HEK293 (cell line): ENCODE measurements around the gene KLB.

Source experiments
- CTCF ChIA-PET: fragments of 350-600 bp; formaldehyde crosslinking; extraction: SDS; loops from one replicate; lab custom pipeline; 2021; ENCODE audit warnings: antibody characterized with exemption; lab: Yijun Ruan, JAX
- POLR2A ChIA-PET: fragments of 300-600 bp; formaldehyde crosslinking; extraction: SDS; loops from one replicate; lab custom pipeline; 2020; ENCODE audit warnings: antibody characterized with exemption, inconsistent platforms; lab: Yijun Ruan, JAX
- H3K27ac ChIP-seq: fragments of 200-500 bp; sonication (Bioruptor generic); 2 replicates; pipeline ENCODE4 v1.5.1; 2014; ENCODE audit warnings: low read depth, low read length, control low read depth, inconsistent platforms; ENCODE audit errors: extremely low read depth
- H3K36me3 ChIP-seq, 2 experiments: fragments of 200-500 bp in 1 of 2; sonication (Bioruptor generic) in 1 of 2; 1 replicate in 1 of 2; 2 replicates in 1 of 2; pipeline ENCODE4 v1.5.1; 2014 to 2017; ENCODE audit warnings: inconsistent platforms in 2 of 2, low read length in 2 of 2; ENCODE audit not compliant: control insufficient read depth in 2 of 2, insufficient read depth in 1 of 2
- H3K4me1 ChIP-seq: fragments of 200-500 bp; sonication (Bioruptor generic); 2 replicates; pipeline ENCODE4 v1.5.1; 2014; ENCODE audit warnings: mild to moderate bottlenecking, low read length, inconsistent platforms; ENCODE audit not compliant: control insufficient read depth, insufficient read depth
- H3K4me3 ChIP-seq: 2 replicates; pipeline ENCODE4 v1.5.1; 2011; ENCODE audit warnings: low read depth, mild to moderate bottlenecking, control low read depth, low read length, moderate library complexity
- H3K9me3 ChIP-seq: fragments of 200-500 bp; sonication (Bioruptor generic); 2 replicates; pipeline ENCODE4 v1.5.1; 2014; ENCODE audit warnings: low read depth, low read length, inconsistent platforms; ENCODE audit not compliant: control insufficient read depth, insufficient read depth
- BCL11A ChIP-seq: fragments of 450-650 bp; formaldehyde crosslinking; IDR thresholded peaks from 2 replicates; pipeline ENCODE4 v1.5.1; 2016; ENCODE audit warnings: low read depth, missing biosample characterization, missing genetic modification characterization
- GFI1B ChIP-seq: fragments of 450-650 bp; formaldehyde crosslinking; IDR thresholded peaks from 2 replicates; pipeline ENCODE4 v1.5.1; 2016; ENCODE audit warnings: missing biosample characterization, missing genetic modification characterization
- KLF16 ChIP-seq: fragments of 450-650 bp; formaldehyde crosslinking; IDR thresholded peaks from 2 replicates; pipeline ENCODE4 v1.5.1; 2017; ENCODE audit warnings: missing biosample characterization, missing genetic modification characterization
- MEIS1 ChIP-seq: sonication (generic); formaldehyde crosslinking; IDR thresholded peaks from 2 replicates; pipeline ENCODE4 v1.8.1; 2022; ENCODE audit warnings: missing genetic modification reagents, mild to moderate bottlenecking, borderline replicate concordance
- REPIN1 ChIP-seq: fragments of 450-650 bp; formaldehyde crosslinking; IDR thresholded peaks from 2 replicates; pipeline ENCODE4 v1.5.1; 2017; ENCODE audit warnings: missing biosample characterization, missing genetic modification characterization, low read depth
- SCRT2 ChIP-seq: fragments of 450-650 bp; formaldehyde crosslinking; IDR thresholded peaks from 2 replicates; pipeline ENCODE4 v1.5.1; 2016; ENCODE audit warnings: missing biosample characterization, missing genetic modification characterization
- SP7 ChIP-seq: fragments of 450-650 bp; formaldehyde crosslinking; IDR thresholded peaks from 2 replicates; pipeline ENCODE4 v1.5.1; 2016; ENCODE audit warnings: missing biosample characterization, missing genetic modification characterization
- ZBTB20 ChIP-seq: fragments of 450-650 bp; formaldehyde crosslinking; IDR thresholded peaks from 2 replicates; pipeline ENCODE4 v1.5.1; 2016; ENCODE audit warnings: missing biosample characterization, missing genetic modification characterization
- ZBTB6 ChIP-seq: fragments of 450-650 bp; formaldehyde crosslinking; IDR thresholded peaks from 2 replicates; pipeline ENCODE4 v1.5.1; 2017; ENCODE audit warnings: missing biosample characterization, missing genetic modification characterization
- ZFHX2 ChIP-seq: fragments of 450-650 bp; formaldehyde crosslinking; conservative IDR thresholded peaks from 2 replicates; pipeline ENCODE4 v1.5.1; 2016; ENCODE audit warnings: missing biosample characterization, missing genetic modification characterization
- ZFP41 ChIP-seq: fragments of 450-650 bp; formaldehyde crosslinking; IDR thresholded peaks from 2 replicates; pipeline ENCODE4 v1.5.1; 2016; ENCODE audit warnings: missing biosample characterization, missing genetic modification characterization, borderline replicate concordance
- ZNF121 ChIP-seq: fragments of 450-650 bp; formaldehyde crosslinking; IDR thresholded peaks from 2 replicates; pipeline ENCODE4 v1.5.1; 2016; ENCODE audit warnings: missing biosample characterization, missing genetic modification characterization
- ZNF18 ChIP-seq: fragments of 450-650 bp; formaldehyde crosslinking; IDR thresholded peaks from 2 replicates; pipeline ENCODE4 v1.5.1; 2016; ENCODE audit warnings: missing biosample characterization, missing genetic modification characterization
- ZNF23 ChIP-seq: fragments of 450-650 bp; formaldehyde crosslinking; IDR thresholded peaks from 2 replicates; pipeline ENCODE4 v1.5.1; 2016; ENCODE audit warnings: missing biosample characterization, missing genetic modification characterization, borderline replicate concordance
- ZNF394 ChIP-seq: fragments of 450-650 bp; formaldehyde crosslinking; IDR thresholded peaks from 2 replicates; pipeline ENCODE4 v1.5.1; 2016; ENCODE audit warnings: missing biosample characterization, missing genetic modification characterization, mild to moderate bottlenecking, moderate library complexity, borderline replicate concordance
- ZNF48 ChIP-seq: fragments of 450-650 bp; formaldehyde crosslinking; IDR thresholded peaks from 2 replicates; pipeline ENCODE4 v1.5.1; 2016; ENCODE audit warnings: missing biosample characterization, missing genetic modification characterization
- ZNF514 ChIP-seq: fragments of 450-650 bp; formaldehyde crosslinking; IDR thresholded peaks from 2 replicates; pipeline ENCODE4 v1.5.1; 2016; ENCODE audit warnings: missing biosample characterization, missing genetic modification characterization
- ZNF624 ChIP-seq: fragments of 450-650 bp; formaldehyde crosslinking; IDR thresholded peaks from 2 replicates; pipeline ENCODE4 v1.5.1; 2017; ENCODE audit warnings: missing biosample characterization, missing genetic modification characterization
- ZNF654 ChIP-seq: fragments of 450-650 bp; formaldehyde crosslinking; IDR thresholded peaks from 2 replicates; pipeline ENCODE4 v1.5.1; 2016; ENCODE audit warnings: low read depth, missing biosample characterization, missing genetic modification characterization
- ZNF660 ChIP-seq: fragments of 450-650 bp; IDR thresholded peaks from 2 replicates; pipeline ENCODE4 v1.5.1; 2018; ENCODE audit warnings: missing biosample characterization, mild to moderate bottlenecking, missing genetic modification characterization

The KLB gene

GRCh38 chr4:39452153-39452859 is 45.6 kb downstream of the KLB start (continued):
- TF ChIP-seq ZFHX2 (tag by site-specific recombination) = no peak
- no peak for TF ChIP-seq ZBTB6
- peak; percentile 32; the same call in 1 of the 2 replicates for TF ChIP-seq SCRT2 (tag by site-specific recombination)
- TF ChIP-seq SP7 (tag by site-specific recombination) = no peak
- TF ChIP-seq GFI1B (tag by site-specific recombination) = no peak
- no peak for TF ChIP-seq REPIN1 (tag by site-specific recombination)
- TF ChIP-seq ZNF394 (tag by site-specific recombination) = peak; percentile 73; the same call in 1 of the 2 replicates
- no peak for TF ChIP-seq ZNF18 (tag by site-specific recombination)
- no peak for TF ChIP-seq BCL11A (tag by site-specific recombination)
- no peak for TF ChIP-seq ZNF624
- TF ChIP-seq ZNF654 = no peak

- Histone ChIP-seq H3K27ac (no peak overlapping the region), H3K9me3 (no peaks in the 10 kb centered on the region), H3K4me1 (no peaks in the 10 kb centered on the region), H3K36me3 (peaks cover 23 to 96% of the 10 kb centered on the region in 2 experiments; a peak in 2 of 3 replicates), H3K4me3 (no peak overlapping the region)
- POLR2A ChIA-PET = no interaction called here
- TF ChIP-seq ZNF48 (tag by site-specific recombination) (no peak), ZNF514 (tag by site-specific recombination) (no peak), MEIS1 (CRISPR knock-in tag) (no peak)
- CTCF ChIA-PET = interaction anchor here (0.5 kb wide), 1 partner anchor 518 kb away, joined by 3 read pairs; no protein-coding TSS in a partner anchor
Observed at GRCh38 chr4:39452860-39453587, 46.3 kb downstream of the KLB start.

GRCh38 chr4:39453738-39454137 is 47.0 kb downstream of the KLB start:
- H3K27ac ChIP-seq = no peak overlapping the region
- CTCF ChIA-PET = interaction anchor here (0.5 kb wide), 1 partner anchor 518 kb away, joined by 3 read pairs; no protein-coding TSS in a partner anchor
- H3K9me3 ChIP-seq = no peaks in the 10 kb centered on the region
- no peaks in the 10 kb centered on the region for H3K4me1 ChIP-seq
- H3K36me3 ChIP-seq = peaks cover 23 to 94% of the 10 kb centered on the region in 2 experiments; a peak in 2 of 3 replicates
- H3K4me3 ChIP-seq = no peak overlapping the region
- TF ChIP-seq ZFP41 (tag by site-specific recombination) (no peak), ZBTB20 (tag by site-specific recombination) (no peak)
- POLR2A ChIA-PET = no interaction called here

- no peak for TF ChIP-seq ZNF23 (tag by site-specific recombination)
- TF ChIP-seq KLF16 (tag by site-specific recombination) = no peak
- peak; percentile 85 for TF ChIP-seq ZNF121 (tag by site-specific recombination)
- TF ChIP-seq ZNF660 (tag by site-specific recombination) = no peak
- H3K9me3 ChIP-seq = no peaks in the 10 kb centered on the region
- ChIA-PET CTCF (interaction anchor here (1.2 kb wide), 1 partner anchor 19 kb away, joined by 4 read pairs; no protein-coding TSS in a partner anchor), POLR2A (no interaction called here)
- H3K4me3 ChIP-seq = no peak overlapping the region
- peaks cover 23 to 80% of the 10 kb centered on the region in 2 experiments; a peak in 2 of 3 replicates for H3K36me3 ChIP-seq
- no peak overlapping the region for H3K27ac ChIP-seq
- H3K4me1 ChIP-seq = no peaks in the 10 kb centered on the region
Observed at GRCh38 chr4:39455486-39455885, 48.8 kb downstream of the KLB start.
